Measurements from ENCODE around the gene TMEM52. TPM values are rescaled to one million over a fixed set of nuclear protein-coding genes. Genes with fewer than 3 reads are reported as not detected.

The TMEM52 gene
- total RNA-seq, 2 experiments from 2014 or later, result not detected

GRCh38 chr1:1928231-1929101, 9.4 kb upstream of the TMEM52 start:
- no peak overlapping the region for H3K27ac Mint-ChIP-seq
- ATAC-seq (ENCODE audit: low read depth) (no peak), DNase-seq (no peak)
- H3K9me3 Mint-ChIP-seq, result peaks cover under 1% of the 10 kb centered on the region
- no peaks in the 10 kb centered on the region for H3K27me3 Mint-ChIP-seq
- H3K4me1 Mint-ChIP-seq, result no peaks in the 10 kb centered on the region
- H3K36me3 Mint-ChIP-seq, result no peaks in the 10 kb centered on the region
- no peak overlapping the region for H3K4me3 Mint-ChIP-seq
- POLR2A ChIA-PET, result interaction anchor here (0.6 kb wide), 1 partner anchor 66 kb away, joined by 3 read pairs; no protein-coding TSS in a partner anchor

- Mint-ChIP-seq H3K36me3 (no peaks in the 10 kb centered on the region), H3K4me1 (no peaks in the 10 kb centered on the region), H3K4me3 (no peak overlapping the region), H3K9me3 (no peaks in the 10 kb centered on the region), H3K27ac (no peak overlapping the region), H3K27me3 (no peaks in the 10 kb centered on the region)
- DNase-seq (no peak), ATAC-seq (ENCODE audit: low read depth) (no peak)
- POLR2A ChIA-PET, result interaction anchor here (0.6 kb wide), 1 partner anchor 66 kb away, joined by 3 read pairs; no protein-coding TSS in a partner anchor
Observed at GRCh38 chr1:1927751-1928150, 8.7 kb upstream of the TMEM52 start.

DNA sequence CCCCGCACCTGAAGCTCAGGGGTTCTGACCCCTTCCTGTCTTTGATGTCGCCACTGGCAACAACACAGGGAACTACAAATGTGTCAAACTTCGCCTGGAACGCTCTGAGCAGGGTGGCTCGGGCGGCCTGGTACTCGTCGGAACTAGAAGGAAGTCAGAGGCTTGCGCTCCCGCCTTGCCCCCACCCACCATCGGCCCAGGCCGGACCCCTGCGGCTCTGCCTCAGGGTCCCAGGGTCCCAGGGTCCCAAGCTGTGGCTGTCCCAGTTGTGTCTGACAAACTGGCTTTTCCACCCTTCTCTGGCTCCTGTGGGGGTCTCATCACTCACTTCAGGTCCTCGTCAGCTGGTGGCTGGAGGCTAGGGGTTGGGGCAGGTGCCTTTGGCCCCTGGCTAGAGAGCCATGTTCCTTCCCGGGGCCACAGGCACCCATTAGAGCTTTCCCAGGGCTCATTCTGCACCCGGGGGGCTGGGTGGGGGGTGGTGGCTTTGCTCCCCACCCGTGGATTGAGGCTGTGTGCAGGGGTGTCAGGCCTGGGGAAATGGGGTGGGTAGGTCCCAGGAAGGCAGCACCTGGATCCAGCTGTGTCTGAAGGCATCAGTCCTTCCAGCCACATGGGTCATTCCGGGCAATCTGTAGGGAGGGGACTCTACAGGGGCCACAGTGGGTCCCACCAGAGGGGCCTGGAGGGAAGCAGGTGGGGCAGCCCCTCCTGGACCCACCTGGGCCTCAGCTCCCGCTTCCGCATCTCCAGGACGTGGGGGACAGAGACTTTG, 8.0 kb upstream of the TMEM52 start:
- H3K27ac Mint-ChIP-seq, result no peak overlapping the region
- H3K27me3 Mint-ChIP-seq, result no peaks in the 10 kb centered on the region
- H3K36me3 Mint-ChIP-seq, result no peaks in the 10 kb centered on the region
- no peak for ATAC-seq (ENCODE audit: low read depth)
- DNase-seq, result no peak
- H3K4me3 Mint-ChIP-seq, result no peak overlapping the region
- no peaks in the 10 kb centered on the region for H3K4me1 Mint-ChIP-seq
- no peaks in the 10 kb centered on the region for H3K9me3 Mint-ChIP-seq
- POLR2A ChIA-PET, result no interaction called here

DNA sequence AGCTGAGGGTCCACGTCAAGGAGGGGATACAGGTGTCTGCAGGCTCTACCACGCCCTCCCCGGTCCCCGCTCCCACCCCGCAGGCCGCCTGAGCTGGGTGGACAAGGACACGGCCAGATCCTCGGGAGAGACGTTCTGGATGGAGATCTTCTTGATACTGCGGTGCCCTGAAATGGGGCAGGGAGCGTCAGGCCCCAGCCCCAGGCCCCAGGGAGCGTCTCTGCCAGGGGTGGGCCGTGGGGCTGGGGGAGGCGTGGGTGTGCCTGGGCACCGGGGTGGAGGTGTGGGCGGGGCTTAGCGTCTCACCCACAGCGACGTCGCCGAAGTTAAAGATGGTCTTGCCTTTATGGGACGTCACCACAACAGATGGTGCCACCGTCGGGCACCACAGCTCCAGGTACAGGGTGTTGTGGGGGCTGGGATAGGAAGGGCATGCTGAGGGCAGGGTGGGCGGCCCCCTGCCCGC, 7.3 kb upstream of the TMEM52 start:
- no peak for DNase-seq
- no peak for ATAC-seq (ENCODE audit: low read depth)
- POLR2A ChIA-PET, result no interaction called here
- H3K27me3 Mint-ChIP-seq, result no peaks in the 10 kb centered on the region
- H3K4me3 Mint-ChIP-seq, result no peak overlapping the region
- no peaks in the 10 kb centered on the region for H3K9me3 Mint-ChIP-seq
- no peaks in the 10 kb centered on the region for H3K36me3 Mint-ChIP-seq
- H3K4me1 Mint-ChIP-seq, result no peaks in the 10 kb centered on the region
- H3K27ac Mint-ChIP-seq, result no peak overlapping the region

GRCh38 chr1:1925437-1926345, 6.6 kb upstream of the TMEM52 start:
- H3K27ac Mint-ChIP-seq, result no peak overlapping the region
- no peak for DNase-seq
- no peaks in the 10 kb centered on the region for H3K36me3 Mint-ChIP-seq
- no peaks in the 10 kb centered on the region for H3K27me3 Mint-ChIP-seq
- no peaks in the 10 kb centered on the region for H3K9me3 Mint-ChIP-seq
- H3K4me1 Mint-ChIP-seq, result no peaks in the 10 kb centered on the region
- POLR2A ChIA-PET, result no interaction called here
- H3K4me3 Mint-ChIP-seq, result no peak overlapping the region
- ATAC-seq (ENCODE audit: low read depth), result no peak

DNA sequence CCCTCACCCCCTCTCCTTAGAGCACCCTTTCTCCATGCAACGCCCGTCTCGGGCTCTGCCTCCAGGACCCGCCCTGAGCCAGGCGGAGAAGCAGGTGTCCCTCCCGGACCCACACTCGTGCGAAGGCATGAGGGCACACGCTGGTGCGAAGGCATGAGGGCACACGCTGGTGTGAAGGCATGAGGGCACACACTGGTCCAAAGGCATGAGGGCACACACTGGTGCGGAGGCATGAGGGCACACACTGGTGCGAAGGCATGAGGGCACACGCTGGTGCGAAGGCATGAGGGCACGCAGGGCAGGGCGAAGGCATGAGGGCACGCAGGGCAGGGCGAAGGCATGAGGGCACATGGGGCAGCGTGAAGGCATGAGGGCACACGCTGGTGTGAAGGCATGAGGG, 5.8 kb upstream of the TMEM52 start:
- no peak for ATAC-seq (ENCODE audit: low read depth)
- POLR2A ChIA-PET, result no interaction called here
- H3K36me3 Mint-ChIP-seq, result no peaks in the 10 kb centered on the region
- H3K4me1 Mint-ChIP-seq, result no peaks in the 10 kb centered on the region
- no peak for DNase-seq
- H3K27ac Mint-ChIP-seq, result no peak overlapping the region
- H3K4me3 Mint-ChIP-seq, result no peak overlapping the region
- H3K27me3 Mint-ChIP-seq, result no peaks in the 10 kb centered on the region
- no peaks in the 10 kb centered on the region for H3K9me3 Mint-ChIP-seq

GRCh38 chr1:1924386-1924785, 5.3 kb upstream of the TMEM52 start:
- Mint-ChIP-seq H3K27me3 (no peaks in the 10 kb centered on the region), H3K4me1 (no peaks in the 10 kb centered on the region), H3K36me3 (no peaks in the 10 kb centered on the region), H3K9me3 (no peaks in the 10 kb centered on the region), H3K27ac (no peak overlapping the region), H3K4me3 (no peak overlapping the region)
- no peak for ATAC-seq (ENCODE audit: low read depth)
- POLR2A ChIA-PET, result no interaction called here
- no peak for DNase-seq

DNA sequence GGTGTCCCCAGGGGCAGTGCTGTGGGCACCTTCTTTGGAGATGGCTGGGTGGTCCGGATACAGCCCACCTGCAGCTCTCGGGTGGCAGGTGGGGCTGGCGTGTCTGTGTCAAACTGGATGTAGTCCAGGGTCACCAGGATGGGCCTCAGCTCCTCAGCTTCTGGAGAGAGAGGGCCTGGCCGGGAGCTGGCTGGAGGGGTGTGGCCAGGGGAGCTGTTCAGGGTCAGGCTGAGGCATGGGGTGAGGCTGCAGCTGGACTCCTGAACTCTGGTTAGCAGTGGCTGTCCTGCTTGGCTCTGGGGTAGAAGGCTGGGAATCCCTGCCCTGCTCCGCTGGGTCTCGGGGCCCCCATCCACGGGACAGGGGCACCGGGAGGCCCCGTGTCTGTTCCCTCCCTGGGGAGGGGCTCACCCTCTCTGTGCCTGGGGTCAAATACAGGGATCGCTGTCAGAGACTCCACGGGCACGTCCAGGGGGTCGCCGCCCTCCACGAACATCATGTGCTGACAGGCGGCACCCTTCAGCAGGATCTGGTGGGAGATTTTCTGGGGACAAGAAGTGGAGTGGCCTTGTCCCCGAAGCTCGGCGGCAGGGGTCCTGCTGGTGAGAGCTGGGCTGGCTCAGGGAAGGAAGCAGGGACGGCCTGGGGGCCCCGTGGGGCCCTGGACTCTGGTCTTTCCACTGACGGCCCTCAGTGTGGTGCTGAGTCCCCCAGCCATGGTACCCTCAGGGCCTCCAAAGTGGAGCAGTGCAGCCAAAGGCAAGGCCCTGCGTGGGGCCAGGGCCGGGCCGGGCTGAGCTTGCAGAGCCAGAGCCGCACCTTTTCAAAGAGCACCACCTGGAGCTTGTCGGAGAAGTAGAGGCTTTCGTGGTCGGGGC, 4.1 kb upstream of the TMEM52 start:
- Mint-ChIP-seq H3K4me3 (no peak overlapping the region), H3K36me3 (no peaks in the 10 kb centered on the region), H3K9me3 (no peaks in the 10 kb centered on the region), H3K27me3 (no peaks in the 10 kb centered on the region), H3K4me1 (no peaks in the 10 kb centered on the region), H3K27ac (no peak overlapping the region)
- POLR2A ChIA-PET, result no interaction called here
- DNase-seq, result no peak
- ATAC-seq (ENCODE audit: low read depth), result no peak

DNA sequence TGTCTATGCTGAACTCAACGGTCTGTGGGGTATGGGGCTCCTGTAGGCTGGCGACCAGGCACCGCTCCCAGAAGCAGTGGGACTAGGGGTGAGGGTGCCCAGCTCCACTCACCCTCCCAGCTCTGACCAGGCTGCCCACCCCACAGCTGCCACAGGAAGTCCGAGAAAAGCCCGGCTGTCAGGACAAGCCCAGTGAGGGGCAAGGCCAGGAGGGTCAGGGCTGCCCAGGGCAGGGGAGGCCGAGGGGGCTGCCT, 3.5 kb upstream of the TMEM52 start:
- H3K27me3 Mint-ChIP-seq, result no peaks in the 10 kb centered on the region
- no peak overlapping the region for H3K27ac Mint-ChIP-seq
- no peaks in the 10 kb centered on the region for H3K9me3 Mint-ChIP-seq
- H3K36me3 Mint-ChIP-seq, result no peaks in the 10 kb centered on the region
- no peak overlapping the region for H3K4me3 Mint-ChIP-seq
- ATAC-seq (ENCODE audit: low read depth), result no peak
- H3K4me1 Mint-ChIP-seq, result no peaks in the 10 kb centered on the region
- POLR2A ChIA-PET, result no interaction called here
- no peak for DNase-seq

GRCh38 chr1:1921901-1922701, 3.0 kb upstream of the TMEM52 start:
- no peaks in the 10 kb centered on the region for H3K4me1 Mint-ChIP-seq
- POLR2A ChIA-PET, result interaction anchor here (0.6 kb wide), 1 partner anchor 12 kb away, joined by 3 read pairs; no protein-coding TSS in a partner anchor
- no peak overlapping the region for H3K4me3 Mint-ChIP-seq
- no peaks in the 10 kb centered on the region for H3K27me3 Mint-ChIP-seq
- no peaks in the 10 kb centered on the region for H3K36me3 Mint-ChIP-seq
- DNase-seq, result no peak
- no peak for ATAC-seq (ENCODE audit: low read depth)
- H3K27ac Mint-ChIP-seq, result no peak overlapping the region
- no peaks in the 10 kb centered on the region for H3K9me3 Mint-ChIP-seq

DNA sequence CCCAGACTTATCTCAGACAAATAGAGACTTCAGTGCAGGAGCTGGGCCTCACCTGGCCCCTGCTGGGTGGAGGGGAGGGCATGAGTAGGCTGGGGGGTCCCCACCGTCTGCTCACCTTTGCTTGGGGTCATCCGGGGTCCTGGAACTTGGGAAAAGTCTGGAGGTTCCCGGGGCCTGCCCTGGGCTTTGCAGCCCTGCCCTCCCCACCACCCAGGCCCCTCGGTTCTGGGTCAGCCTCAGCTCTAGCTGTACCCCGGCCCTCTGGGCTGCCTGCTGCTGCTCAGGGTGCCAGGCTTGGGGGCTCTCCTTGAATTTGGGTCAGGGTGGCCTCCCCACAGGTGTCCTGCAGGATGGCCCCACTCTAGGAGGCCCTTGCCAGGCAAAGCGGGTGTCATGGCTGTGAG, 2.4 kb upstream of the TMEM52 start:
- Mint-ChIP-seq H3K9me3 (no peaks in the 10 kb centered on the region), H3K4me3 (no peak overlapping the region), H3K27me3 (no peaks in the 10 kb centered on the region)

More for the DNA sequence above, 2.4 kb upstream of the TMEM52 start:
- no peaks in the 10 kb centered on the region for H3K4me1 Mint-ChIP-seq
- ATAC-seq (ENCODE audit: low read depth) (no peak), DNase-seq (no peak)
- H3K27ac Mint-ChIP-seq, result no peak overlapping the region
- POLR2A ChIA-PET, result interaction anchor here (0.6 kb wide), 1 partner anchor 12 kb away, joined by 3 read pairs; no protein-coding TSS in a partner anchor
- no peaks in the 10 kb centered on the region for H3K36me3 Mint-ChIP-seq

Data from activated naive CD8-positive, alpha-beta T cell treated with anti-CD3 and anti-CD28 coated beads, Interleukin-2, amount 10 ng/mL, durations not matched to agents 7 days and 5 days (primary cell).